ENCODE data around the gene LIM2. TPM values are rescaled to one million over a fixed set of nuclear protein-coding genes. Genes with fewer than 3 reads are reported as not detected.

Gene LIM2
- total and polyA plus RNA-seq, 9 of the 15 experiments (the other 6 are each of a cell fraction or from before 2014, with no cell fraction given): 0.07 to 0.45 (median 0.18) TPM; not detected in 4

GRCh38 chr19:51422053-51422448 is 34.3 kb upstream of the LIM2 start:
- WGBS (ENCODE audit: insufficient coverage, low coverage, missing lambda C conversion rate): 0% methylated on average over 14 of the region's 19 CpGs
- Histone ChIP-seq H3K4me3 (no peak overlapping the region), H3K9ac (ENCODE audit: insufficient read depth in 1 of 2, low read depth in 2 of 2, low read length in 2 of 2) (peak overlapping the region in 1 of 2 experiments; percentile 47; a peak in 1 of 4 replicates), H3K4me1 (replicated peaks in 1 of 2; ENCODE audit: control insufficient read depth in 2 of 2, insufficient read depth in 2 of 2, low read length in 2 of 2) (peaks cover 3 to 23% of the 10 kb centered on the region in 2 experiments), H4K20me1 (replicated peaks; ENCODE audit: control insufficient read depth, insufficient read depth, low read length) (no peaks in the 10 kb centered on the region), H2AFZ (ENCODE audit: low read depth, low read length) (no peak overlapping the region; the same call in 1 of the 2 replicates), H3K9me3 (replicated peaks; ENCODE audit: control insufficient read depth, insufficient read depth, low read depth, low read length) (no peaks in the 10 kb centered on the region), H3K9me1 (ENCODE audit: control insufficient read depth, insufficient read depth, low read length) (no peaks in the 10 kb centered on the region), H3K27me3 (ENCODE audit: control insufficient read depth in 2 of 2, insufficient read depth in 2 of 2, low read length in 2 of 2) (no peaks in the 10 kb centered on the region), H3K27ac (ENCODE audit: extremely low read depth, low read depth, low read length) (no peak overlapping the region), H3K36me3 (ENCODE audit: control insufficient read depth, insufficient read depth, low read length) (no peaks in the 10 kb centered on the region), H3K79me2 (ENCODE audit: control insufficient read depth, insufficient read depth, low read length) (no peaks in the 10 kb centered on the region), H3K4me2 (ENCODE audit: insufficient read depth, low read length) (0 out of 2 replicates have a peak overlapping the region, but pooled peaks have one; percentile 43)
- in situ Hi-C loops (cut with MboI) (loop anchor here (5.0 to 10.0 kb wide), 2 partner anchors 235 to 363 kb away; no protein-coding TSS in a partner anchor), intact Hi-C loops (cut with micrococcal nuclease) (loop anchor here (1.0 to 10.0 kb wide), 3 partner anchors 51 to 363 kb away; no protein-coding TSS in a partner anchor)
- CTCF ChIA-PET (ENCODE audit: low intra/inter-chr PET ratio): interaction anchor here (0.6 to 2.1 kb wide), 5 partner anchors 186 to 387 kb away, joined by 3 to 30 read pairs (median 3); no protein-coding TSS in a partner anchor
- BruUV-seq (replicated peaks): no TSS peak
- ATAC-seq (peak; percentile 95), FAIRE-seq (peak; percentile 86), DNase-seq (ENCODE audit: extremely low read depth in 1 of 4, low spot score in 3 of 4) (peak; percentile 90 to 95 (median 94))
- POLR2A ChIA-PET: interaction anchor here (1.0 to 1.6 kb wide), 2 partner anchors 126 to 388 kb away, joined by 3 to 4 read pairs; no protein-coding TSS in a partner anchor
- TF ChIP-seq ESRRA (IDR thresholded peaks at IDR 0.05; ENCODE audit: borderline replicate concordance, low read depth) (0 out of 2 replicates have a peak, but pooled peaks have one; percentile 27), STAG1 (CRISPR knock-in tag; IDR thresholded peaks at IDR 0.05; ENCODE audit: borderline replicate concordance) (peak; percentile 99), ZNF12 (CRISPR knock-in tag; IDR thresholded peaks at IDR 0.05) (peak; percentile 71; the same call in 1 of the 2 replicates), RBM14 (IDR thresholded peaks at IDR 0.05; ENCODE audit: borderline replicate concordance, insufficient read depth, low read depth, low read length) (no peak), ZHX1 (conservative IDR thresholded peaks at IDR 0.05; ENCODE audit: low read length) (no peak), GABPB1 (CRISPR knock-in tag; IDR thresholded peaks at IDR 0.05) (peak; percentile 89), TFAP4 (CRISPR knock-in tag; IDR thresholded peaks at IDR 0.05; ENCODE audit: borderline replicate concordance) (peak; percentile 93), ZNF644 (tag; IDR thresholded peaks at IDR 0.05; ENCODE audit: low read depth) (0 out of 2 replicates have a peak, but pooled peaks have one; percentile 42), JUND (IDR thresholded peaks at IDR 0.05; ENCODE audit: borderline replicate concordance, low read depth, low read length) (peak; percentile 66), JUND (tag; IDR thresholded peaks at IDR 0.05; ENCODE audit: borderline replicate concordance, low read depth, low read length) (no peak; the same call in 2 of the 3 replicates), ETV1 (tag; conservative IDR thresholded peaks at IDR 0.05; ENCODE audit: low read depth) (peak; percentile 47), STAT5A (IDR thresholded peaks at IDR 0.05; ENCODE audit: borderline replicate concordance, low read length) (no peak; the same call in 1 of the 2 replicates), ZNF740 (CRISPR knock-in tag; IDR thresholded peaks at IDR 0.05) (0 out of 2 replicates have a peak, but pooled peaks have one; percentile 22), ZNF740 (tag; IDR thresholded peaks at IDR 0.05) (no peak), MLX (CRISPR knock-in tag; conservative IDR thresholded peaks at IDR 0.05) (peak in 1 of 2 experiments; percentile 98; a peak in 1 of 4 replicates), SMAD4 (CRISPR knock-in tag; conservative IDR thresholded peaks at IDR 0.05) (peak; percentile 65)
